Activated CD8-positive, alpha-beta memory T cell treated with anti-CD3 and anti-CD28 coated beads for 1 hour (primary cell): ENCODE results near the gene NAV2.

Experiments
- DNase-seq, 2 donors: peaks; one replicate each; pipeline ENCODE4 v3.0.0-alpha.2; 2020; ENCODE audit warnings: low read depth in 1 of 2; ENCODE audit errors: extremely low read depth in 1 of 2

NAV2 gene

GRCh38 chr11:19803506-19803998, 90.9 kb downstream of the NAV2 start:
- no peak for DNase-seq

GRCh38 chr11:19805376-19805775, 92.7 kb downstream of the NAV2 start:
- no peak for DNase-seq

GRCh38 chr11:19805827-19806226, 93.2 kb downstream of the NAV2 start:
- DNase-seq = no peak

GRCh38 chr11:19806251-19806650, 93.6 kb downstream of the NAV2 start:
- DNase-seq = no peak

- no peak for DNase-seq
Observed at GRCh38 chr11:19808076-19808911, 95.7 kb downstream of the NAV2 start.

GRCh38 chr11:19810852-19811251, 98.2 kb downstream of the NAV2 start:
- DNase-seq = no peak

GRCh38 chr11:19811380-19811779, 98.7 kb downstream of the NAV2 start:
- no peak for DNase-seq

GRCh38 chr11:19812096-19812495, 99.5 kb downstream of the NAV2 start:
- DNase-seq = no peak

GRCh38 chr11:19812710-19813109, 100.1 kb downstream of the NAV2 start:
- no peak for DNase-seq

- no peak for DNase-seq
Observed at GRCh38 chr11:19813158-19813879, 100.7 kb downstream of the NAV2 start.

GRCh38 chr11:19814421-19814820, 101.8 kb downstream of the NAV2 start:
- DNase-seq = no peak

GRCh38 chr11:19816040-19816439, 103.4 kb downstream of the NAV2 start:
- no peak for DNase-seq

- DNase-seq = no peak
Observed at GRCh38 chr11:19816817-19817216, 104.2 kb downstream of the NAV2 start.

GRCh38 chr11:19817265-19817851, 104.7 kb downstream of the NAV2 start:
- no peak for DNase-seq

GRCh38 chr11:19817870-19818269, 105.2 kb downstream of the NAV2 start:
- no peak for DNase-seq

GRCh38 chr11:19818619-19819018, 106.0 kb downstream of the NAV2 start:
- DNase-seq = no peak

GRCh38 chr11:19819148-19819547, 106.5 kb downstream of the NAV2 start:
- DNase-seq = no peak

GRCh38 chr11:19820100-19820499, 107.5 kb downstream of the NAV2 start:
- DNase-seq = no peak

- no peak for DNase-seq
Observed at GRCh38 chr11:19821412-19821875, 108.8 kb downstream of the NAV2 start.

- no peak for DNase-seq
Observed at GRCh38 chr11:19821993-19822392, 109.4 kb downstream of the NAV2 start.

GRCh38 chr11:19822531-19822930, 109.9 kb downstream of the NAV2 start:
- DNase-seq = no peak

- no peak for DNase-seq
Observed at GRCh38 chr11:19826606-19827005, 114.0 kb downstream of the NAV2 start.
